Cardiac fibroblast (primary cell): ENCODE results near the gene FER.

ENCODE experiments used
- DNase-seq, 2 donors: peaks; one replicate each; pipeline versions ENCODE4 v3.0.0 to v3.0.0-alpha.2; 2010; ENCODE audit warnings: low read depth in 2 of 2
- H3K4me3 ChIP-seq, 2 donors: replicated peaks in 1 of 2; 1 replicate in 1 of 2; 2 replicates in 1 of 2; pipeline ENCODE4 v1.5.1; 2011; ENCODE audit warnings: low read depth in 2 of 2, low read length in 2 of 2, mild to moderate bottlenecking in 2 of 2, moderate library complexity in 1 of 2
- TF ChIP-seq, protein P1 (sequence below): IDR thresholded peaks from one replicate; pipeline ENCODE4 v1.5.1; 2011; ENCODE audit warnings: low read depth, mild to moderate bottlenecking, low read length, inconsistent platforms

Gene FER

DNA sequence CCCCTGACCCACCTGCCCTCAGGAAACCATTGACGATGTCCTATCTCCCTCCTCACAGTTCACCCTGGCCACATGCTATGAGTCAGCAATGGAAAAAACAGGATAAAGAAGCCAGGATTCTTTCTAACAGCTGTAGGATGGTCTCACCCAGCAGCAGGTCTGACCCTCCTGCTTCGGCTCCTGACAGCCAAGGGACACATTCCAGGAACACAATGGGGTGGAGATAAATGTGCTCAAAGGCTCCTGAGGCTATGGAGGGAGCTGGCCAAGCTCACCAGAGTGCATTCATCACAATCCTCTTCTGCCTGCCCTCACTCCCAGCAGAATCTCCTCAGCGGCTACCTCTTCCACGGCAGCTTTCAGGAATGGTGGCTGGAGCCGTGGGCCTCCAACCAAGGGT, 491.8 kb downstream of the FER start:
- H3K4me3 ChIP-seq = no peak overlapping the region
- DNase-seq = peak in 1 of 2 donors; percentile 11
- TF ChIP-seq, protein P1, sequence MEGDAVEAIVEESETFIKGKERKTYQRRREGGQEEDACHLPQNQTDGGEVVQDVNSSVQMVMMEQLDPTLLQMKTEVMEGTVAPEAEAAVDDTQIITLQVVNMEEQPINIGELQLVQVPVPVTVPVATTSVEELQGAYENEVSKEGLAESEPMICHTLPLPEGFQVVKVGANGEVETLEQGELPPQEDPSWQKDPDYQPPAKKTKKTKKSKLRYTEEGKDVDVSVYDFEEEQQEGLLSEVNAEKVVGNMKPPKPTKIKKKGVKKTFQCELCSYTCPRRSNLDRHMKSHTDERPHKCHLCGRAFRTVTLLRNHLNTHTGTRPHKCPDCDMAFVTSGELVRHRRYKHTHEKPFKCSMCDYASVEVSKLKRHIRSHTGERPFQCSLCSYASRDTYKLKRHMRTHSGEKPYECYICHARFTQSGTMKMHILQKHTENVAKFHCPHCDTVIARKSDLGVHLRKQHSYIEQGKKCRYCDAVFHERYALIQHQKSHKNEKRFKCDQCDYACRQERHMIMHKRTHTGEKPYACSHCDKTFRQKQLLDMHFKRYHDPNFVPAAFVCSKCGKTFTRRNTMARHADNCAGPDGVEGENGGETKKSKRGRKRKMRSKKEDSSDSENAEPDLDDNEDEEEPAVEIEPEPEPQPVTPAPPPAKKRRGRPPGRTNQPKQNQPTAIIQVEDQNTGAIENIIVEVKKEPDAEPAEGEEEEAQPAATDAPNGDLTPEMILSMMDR = no peak

DNA sequence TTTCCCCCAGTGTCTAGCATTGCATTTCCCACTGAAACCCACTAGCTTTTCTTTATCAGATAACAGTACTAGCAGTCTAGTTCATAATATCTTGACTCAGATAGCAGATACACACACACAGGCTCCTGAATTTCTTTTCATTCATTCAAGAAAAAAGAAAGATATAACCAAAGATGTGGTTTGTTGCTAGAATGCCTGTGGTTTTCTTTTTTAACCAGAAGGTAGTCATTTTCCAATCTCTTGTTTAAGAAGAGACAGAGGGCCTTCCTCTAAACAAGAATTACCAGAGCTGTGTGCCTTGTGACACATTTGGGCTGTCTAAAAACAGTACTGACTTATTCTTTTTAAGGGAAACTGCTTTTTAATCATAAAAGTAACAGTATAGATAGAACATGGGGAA, 494.8 kb downstream of the FER start:
- no peak for DNase-seq
- H3K4me3 ChIP-seq = no peak overlapping the region
- TF ChIP-seq, protein P1 = no peak

DNA sequence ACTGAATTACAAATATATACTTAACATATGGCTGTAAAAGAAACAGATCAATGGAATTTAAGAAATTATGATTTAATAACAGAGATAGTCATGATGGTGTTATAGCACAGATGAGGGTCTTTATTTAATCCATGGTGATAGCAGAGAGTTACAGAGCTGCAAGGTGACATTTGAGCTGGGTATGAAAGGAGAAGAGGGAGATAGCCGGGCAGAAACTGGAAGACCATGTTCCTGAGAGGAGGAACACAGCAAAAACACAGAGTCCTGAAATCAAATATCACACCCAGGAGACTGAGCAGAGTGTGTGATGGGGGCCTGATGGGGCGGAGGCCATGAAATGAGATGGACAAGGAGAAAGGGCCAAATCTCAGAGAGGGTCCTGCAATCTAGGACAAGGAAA, 498.7 kb downstream of the FER start:
- DNase-seq = no peak
- no peak overlapping the region for H3K4me3 ChIP-seq
- TF ChIP-seq, protein P1 = no peak
